GM19455 (cell line): ENCODE data around the gene ABCC1.

ENCODE experiments used
- ATAC-seq: cut with Tn5 transposase; IDR thresholded peaks from one replicate; pipeline ENCODE4 v1.9.1; 2021; ENCODE audit not compliant: unreplicated experiment

ABCC1 gene

GRCh38 chr16:16073891-16074881, 124.8 kb downstream of the ABCC1 start:
- ATAC-seq = no peak

GRCh38 chr16:16075488-16076422, 126.3 kb downstream of the ABCC1 start:
- ATAC-seq = no peak

GRCh38 chr16:16076423-16076813, 127.0 kb downstream of the ABCC1 start:
- no peak for ATAC-seq

GRCh38 chr16:16080465-16081065, 131.1 kb downstream of the ABCC1 start:
- ATAC-seq = no peak

- no peak for ATAC-seq
These were observed 131.7 kb downstream of the ABCC1 start for GRCh38 chr16:16081141-16081540.

- no peak for ATAC-seq
These were observed 132.8 kb downstream of the ABCC1 start for GRCh38 chr16:16082255-16082654.

- ATAC-seq = no peak
These were observed 134.2 kb downstream of the ABCC1 start for GRCh38 chr16:16083421-16084156.

GRCh38 chr16:16084874-16085273, 135.5 kb downstream of the ABCC1 start:
- ATAC-seq = no peak

- no peak for ATAC-seq
These were observed 137.4 kb downstream of the ABCC1 start for GRCh38 chr16:16086653-16087446.

GRCh38 chr16:16090238-16090637, 140.8 kb downstream of the ABCC1 start:
- ATAC-seq = no peak

- ATAC-seq = no peak
These were observed 143.7 kb downstream of the ABCC1 start for GRCh38 chr16:16092925-16093627.

- ATAC-seq = no peak
These were observed 144.4 kb downstream of the ABCC1 start for GRCh38 chr16:16093628-16094332.

- ATAC-seq = no peak
These were observed 146.2 kb downstream of the ABCC1 start for GRCh38 chr16:16095646-16096045.

GRCh38 chr16:16096121-16096857, 146.9 kb downstream of the ABCC1 start:
- ATAC-seq = no peak

GRCh38 chr16:16096858-16097213, 147.4 kb downstream of the ABCC1 start:
- no peak for ATAC-seq

- ATAC-seq = no peak
These were observed 149.9 kb downstream of the ABCC1 start for GRCh38 chr16:16099320-16099719.

- no peak for ATAC-seq
These were observed 151.2 kb downstream of the ABCC1 start for GRCh38 chr16:16100631-16101030.

- ATAC-seq = no peak
These were observed 152.2 kb downstream of the ABCC1 start for GRCh38 chr16:16101585-16101984.
